Common myeloid progenitor, CD34-positive (primary cell): ENCODE measurements around the gene DNAJB5.

Experiments used
- CTCF ChIA-PET: fragments of 350-600 bp; sonication (Branson Sonifier 250); formaldehyde crosslinking; loops from one replicate; lab custom pipeline; 2021; ENCODE audit warnings: antibody characterized with exemption; lab: Charles Lee
- POLR2A ChIA-PET: fragments of 350-600 bp; sonication (Branson Sonifier 250); formaldehyde crosslinking; loops from one replicate; lab custom pipeline; 2021; ENCODE audit warnings: antibody characterized with exemption; lab: Charles Lee
- DNase-seq, 3 donors: peaks; one replicate each; pipeline versions ENCODE4 v3.0.0 to v3.0.0-alpha.2; 2013
- H3K27ac ChIP-seq, 2 experiments: 1 replicate in 1 of 2; 2 replicates in 1 of 2; pipeline ENCODE4 v1.7.0; 2013; ENCODE audit warnings: inconsistent platforms in 2 of 2, low read length in 2 of 2, mild to moderate bottlenecking in 2 of 2, low read depth in 1 of 2, moderate library complexity in 1 of 2; ENCODE audit not compliant: severe bottlenecking in 2 of 2, insufficient read depth in 1 of 2, poor library complexity in 1 of 2
- H3K27me3 ChIP-seq, 5 experiments: replicated peaks in 2 of 5; 1 replicate in 3 of 5; 2 replicates in 2 of 5; pipeline versions ENCODE4 v1.6.1 to v1.7.0; 2013; ENCODE audit warnings: low read length in 4 of 5, mild to moderate bottlenecking in 2 of 5, moderate library complexity in 2 of 5, inconsistent platforms in 1 of 5; ENCODE audit not compliant: insufficient read depth in 5 of 5, control insufficient read depth in 4 of 5
- H3K36me3 ChIP-seq, 4 experiments: 1 replicate in 2 of 4; 2 replicates in 2 of 4; pipeline versions ENCODE4 v1.6.1 to v1.7.0; 2013; ENCODE audit warnings: low read length in 3 of 4, control low read depth in 1 of 4, mild to moderate bottlenecking in 1 of 4; ENCODE audit not compliant: control insufficient read depth in 4 of 4, insufficient read depth in 4 of 4
- H3K4me1 ChIP-seq, 4 experiments: 1 replicate in 3 of 4; 2 replicates in 1 of 4; pipeline versions ENCODE4 v1.6.1 to v1.7.1; 2013; ENCODE audit warnings: low read length in 3 of 4, mild to moderate bottlenecking in 3 of 4, control low read depth in 1 of 4, inconsistent platforms in 1 of 4, moderate library complexity in 1 of 4; ENCODE audit not compliant: control insufficient read depth in 4 of 4, insufficient read depth in 4 of 4; ENCODE audit errors: control extremely low read depth in 1 of 4
- H3K4me3 ChIP-seq, 7 experiments: 1 replicate in 4 of 7; 2 replicates in 3 of 7; pipeline versions ENCODE4 v1.5.1 to v1.7.0; 2013; ENCODE audit warnings: mild to moderate bottlenecking in 7 of 7, low read length in 6 of 7, moderate library complexity in 6 of 7, inconsistent platforms in 2 of 7, low read depth in 2 of 7, control low read depth in 1 of 7; ENCODE audit not compliant: insufficient read depth in 4 of 7, control insufficient read depth in 1 of 7; ENCODE audit errors: extremely low read depth in 1 of 7
- H3K9me3 ChIP-seq, 5 experiments: 1 replicate in 4 of 5; 2 replicates in 1 of 5; pipeline versions ENCODE4 v1.6.1 to v1.7.1; 2013; ENCODE audit warnings: low read length in 4 of 5, mild to moderate bottlenecking in 2 of 5, inconsistent platforms in 1 of 5, low read depth in 1 of 5, moderate library complexity in 1 of 5; ENCODE audit not compliant: control insufficient read depth in 4 of 5, insufficient read depth in 2 of 5; ENCODE audit errors: control extremely low read depth in 1 of 5
- WGBS: methylation state at CpG from one replicate; pipeline ENCODE4 v1.1.5; 2013; ENCODE audit not compliant: insufficient coverage; 5-methylcytosine and 5-hydroxymethylcytosine counted together

Gene DNAJB5

GRCh38 chr9:34983209-34983608, 6.3 kb upstream of the DNAJB5 start:
- H3K27ac ChIP-seq = no peak overlapping the region
- WGBS = 85% methylated on average over 2 of the region's 2 CpGs
- H3K27me3 ChIP-seq = no peaks in the 10 kb centered on the region
- H3K9me3 ChIP-seq = no peaks in the 10 kb centered on the region
- no peaks in the 10 kb centered on the region for H3K36me3 ChIP-seq
- DNase-seq = peak in 2 of 3 donors; percentile 69 to 73
- ChIA-PET CTCF (interaction anchor here (1.0 to 2.3 kb wide), 3 partner anchors 9 to 84 kb away, joined by 3 to 15 read pairs (median 4); no protein-coding TSS in a partner anchor), POLR2A (no interaction called here)
- H3K4me3 ChIP-seq = no peak overlapping the region
- peaks cover 21 to 56% (median 41%) of the 10 kb centered on the region in 4 experiments for H3K4me1 ChIP-seq

- POLR2A ChIA-PET = interaction anchor here (0.6 to 0.7 kb wide), 3 partner anchors 68 to 663 kb away, joined by 3 read pairs; no protein-coding TSS in a partner anchor
- peak in 2 of 3 donors; percentile 75 to 76 for DNase-seq
- Histone ChIP-seq H3K4me1 (peaks cover 24 to 62% (median 49%) of the 10 kb centered on the region in 4 experiments), H3K4me3 (no peak overlapping the region), H3K9me3 (no peaks in the 10 kb centered on the region), H3K27ac (no peak overlapping the region), H3K27me3 (no peaks in the 10 kb centered on the region), H3K36me3 (no peaks in the 10 kb centered on the region)
- CTCF ChIA-PET = interaction anchor here (0.6 to 2.5 kb wide), 14 partner anchors 10 to 224 kb away, joined by 3 to 15 read pairs (median 5); no protein-coding TSS in a partner anchor
- WGBS = no CpG with 5 or more reads among the region's 1 CpG
Observed at GRCh38 chr9:34984049-34984448, 5.5 kb upstream of the DNAJB5 start.

GRCh38 chr9:34985311-34985899, 4.1 kb upstream of the DNAJB5 start:
- POLR2A ChIA-PET = no interaction called here
- peaks cover 24 to 67% (median 60%) of the 10 kb centered on the region in 4 experiments for H3K4me1 ChIP-seq
- no peaks in the 10 kb centered on the region for H3K9me3 ChIP-seq
- CTCF ChIA-PET = interaction anchor here (0.9 to 2.5 kb wide), 17 partner anchors 9 to 440 kb away, joined by 3 to 10 read pairs (median 5); a partner anchor contains a TSS
- WGBS = 17% methylated on average over 7 of the region's 7 CpGs
- no peak overlapping the region for H3K4me3 ChIP-seq
- H3K27me3 ChIP-seq = peaks cover 0 to 4% (median 3%) of the 10 kb centered on the region in 5 experiments
- no peaks in the 10 kb centered on the region for H3K36me3 ChIP-seq
- H3K27ac ChIP-seq = no peak overlapping the region
- DNase-seq = peak; percentile 53 to 64 (median 63)

- Histone ChIP-seq H3K4me1 (peaks cover 24 to 65% (median 56%) of the 10 kb centered on the region in 4 experiments), H3K36me3 (no peaks in the 10 kb centered on the region), H3K9me3 (no peaks in the 10 kb centered on the region), H3K4me3 (peak overlapping the region in 1 of 7 experiments; percentile 21), H3K27me3 (peaks cover 0 to 11% (median 3%) of the 10 kb centered on the region in 5 experiments), H3K27ac (no peak overlapping the region)
- peak; percentile 71 to 94 (median 93) for DNase-seq
- WGBS = 30% methylated on average over 2 of the region's 9 CpGs
- ChIA-PET POLR2A (no interaction called here), CTCF (interaction anchor here (0.6 to 0.7 kb wide), 2 partner anchors 17 to 1920 kb away, joined by 3 read pairs; no protein-coding TSS in a partner anchor)
Observed at GRCh38 chr9:34986540-34987047, 3.0 kb upstream of the DNAJB5 start.

GRCh38 chr9:34987160-34987901, 2.2 kb upstream of the DNAJB5 start:
- Histone ChIP-seq H3K4me1 (peaks cover 19 to 66% (median 52%) of the 10 kb centered on the region in 4 experiments), H3K9me3 (no peaks in the 10 kb centered on the region), H3K27ac (no peak overlapping the region), H3K27me3 (peaks cover 0 to 11% (median 3%) of the 10 kb centered on the region in 5 experiments), H3K4me3 (no peak overlapping the region), H3K36me3 (no peaks in the 10 kb centered on the region)
- no peak for DNase-seq
- 93% methylated on average over 5 of the region's 7 CpGs for WGBS
- CTCF ChIA-PET = interaction anchor here (0.6 kb wide), 1 partner anchor 1920 kb away, joined by 3 read pairs; no protein-coding TSS in a partner anchor
- POLR2A ChIA-PET = no interaction called here

GRCh38 chr9:34988218-34989002, 1.1 kb upstream of the DNAJB5 start:
- Histone ChIP-seq H3K36me3 (no peaks in the 10 kb centered on the region), H3K27ac (peak overlapping the region in 1 of 2 experiments; percentile 74), H3K4me3 (peak overlapping the region in 6 of 7 experiments; percentile 71 to 91 (median 84)), H3K9me3 (no peaks in the 10 kb centered on the region), H3K4me1 (peaks cover 15 to 55% (median 41%) of the 10 kb centered on the region in 4 experiments), H3K27me3 (peaks cover 0 to 11% (median 3%) of the 10 kb centered on the region in 5 experiments)
- peak in 2 of 3 donors; percentile 30 to 54 for DNase-seq
- 25% methylated on average over 15 of the region's 25 CpGs for WGBS
- ChIA-PET CTCF (interaction anchor here (0.7 to 2.7 kb wide), 3 partner anchors 64 to 104 kb away, joined by 3 to 13 read pairs (median 11); no protein-coding TSS in a partner anchor), POLR2A (interaction anchor here (0.7 kb wide), 1 partner anchor 63 kb away, joined by 4 read pairs; no protein-coding TSS in a partner anchor)
